Parathyroid adenoma (tissue), 2 donors: Measurements from ENCODE around the gene EPHA5.

Source experiments
- H2AFZ ChIP-seq: fragments of 300-600 bp; sonication (generic); one replicate; pipeline ENCODE4 v1.7.0; 2017; ENCODE audit warnings: antibody characterized with exemption, mild to moderate bottlenecking
- H3K27ac ChIP-seq: fragments of 300-600 bp; sonication (generic); one replicate; pipeline ENCODE4 v1.7.0; 2017
- H3K27me3 ChIP-seq: fragments of 300-600 bp; sonication (generic); one replicate; pipeline ENCODE4 v1.7.0; 2017; ENCODE audit warnings: low read length; ENCODE audit not compliant: control insufficient read depth, insufficient read depth
- H3K36me3 ChIP-seq: fragments of 300-600 bp; sonication (generic); one replicate; pipeline ENCODE4 v1.7.0; 2017; ENCODE audit warnings: low read length; ENCODE audit not compliant: control insufficient read depth, insufficient read depth
- H3K4me1 ChIP-seq: fragments of 300-600 bp; sonication (generic); one replicate; pipeline ENCODE4 v1.7.0; 2017; ENCODE audit warnings: control low read depth
- H3K4me2 ChIP-seq: fragments of 300-600 bp; sonication (generic); one replicate; pipeline ENCODE4 v1.7.0; 2017; ENCODE audit warnings: low read length
- H3K4me3 ChIP-seq: fragments of 300-600 bp; sonication (generic); one replicate; pipeline ENCODE4 v1.7.0; 2017; ENCODE audit warnings: low read depth, low read length
- H3K79me2 ChIP-seq: fragments of 300-600 bp; sonication (generic); one replicate; pipeline ENCODE4 v1.7.0; 2017; ENCODE audit warnings: control low read depth
- H3K9ac ChIP-seq: fragments of 300-600 bp; sonication (generic); one replicate; pipeline ENCODE4 v1.7.0; 2017; ENCODE audit warnings: mild to moderate bottlenecking
- H3K9me3 ChIP-seq: fragments of 300-600 bp; sonication (generic); one replicate; pipeline ENCODE4 v1.7.0; 2017; ENCODE audit warnings: low read length; ENCODE audit not compliant: control insufficient read depth
- CTCF ChIP-seq: fragments of 300-600 bp; sonication (generic); IDR thresholded peaks from one replicate; pipeline ENCODE4 v1.7.0; 2017; ENCODE audit warnings: antibody characterized with exemption, mild to moderate bottlenecking
- donor health status: primary hyperparathyroidism.

The EPHA5 gene

GRCh38 chr4:65407483-65407882 lies 262.8 kb downstream of the EPHA5 start:
- H3K9me3 ChIP-seq, result no peaks in the 10 kb centered on the region
- TF ChIP-seq CTCF, result no peak
- H3K9ac ChIP-seq, result no peak overlapping the region

DNA sequence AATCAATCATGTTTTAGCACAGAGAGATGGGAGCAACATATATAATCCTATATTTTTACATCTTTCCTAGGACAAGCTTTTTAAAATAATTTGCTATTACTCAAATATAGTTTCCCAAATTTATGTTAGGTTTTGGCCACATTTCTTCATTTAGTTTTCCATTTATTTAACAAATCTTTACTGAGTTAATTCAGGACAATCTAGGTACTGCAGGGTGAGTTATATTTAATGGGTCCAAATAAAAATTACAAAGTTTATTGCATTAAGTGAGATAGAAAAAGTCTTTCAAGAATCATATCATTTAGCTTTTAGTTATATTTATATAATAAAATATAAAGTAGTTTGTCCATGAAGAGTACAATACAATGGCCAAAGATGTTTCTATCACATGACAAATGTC lies 269.2 kb downstream of the EPHA5 start:
- no peak for TF ChIP-seq CTCF
- no peak overlapping the region for H3K4me3 ChIP-seq
- H2AFZ ChIP-seq, result no peak overlapping the region
- no peaks in the 10 kb centered on the region for H3K79me2 ChIP-seq
- H3K4me1 ChIP-seq, result no peaks in the 10 kb centered on the region
- no peak overlapping the region for H3K4me2 ChIP-seq
- H3K27ac ChIP-seq, result no peak overlapping the region
- no peaks in the 10 kb centered on the region for H3K9me3 ChIP-seq
- no peaks in the 10 kb centered on the region for H3K36me3 ChIP-seq
- H3K9ac ChIP-seq, result no peak overlapping the region
- H3K27me3 ChIP-seq, result no peaks in the 10 kb centered on the region

More at GRCh38 chr4:65407483-65407882, 262.8 kb downstream of the EPHA5 start:
- Histone ChIP-seq H2AFZ (no peak overlapping the region), H3K27ac (no peak overlapping the region), H3K4me1 (no peaks in the 10 kb centered on the region), H3K79me2 (no peaks in the 10 kb centered on the region), H3K27me3 (no peaks in the 10 kb centered on the region), H3K4me2 (no peak overlapping the region), H3K36me3 (no peaks in the 10 kb centered on the region), H3K4me3 (no peak overlapping the region)

DNA sequence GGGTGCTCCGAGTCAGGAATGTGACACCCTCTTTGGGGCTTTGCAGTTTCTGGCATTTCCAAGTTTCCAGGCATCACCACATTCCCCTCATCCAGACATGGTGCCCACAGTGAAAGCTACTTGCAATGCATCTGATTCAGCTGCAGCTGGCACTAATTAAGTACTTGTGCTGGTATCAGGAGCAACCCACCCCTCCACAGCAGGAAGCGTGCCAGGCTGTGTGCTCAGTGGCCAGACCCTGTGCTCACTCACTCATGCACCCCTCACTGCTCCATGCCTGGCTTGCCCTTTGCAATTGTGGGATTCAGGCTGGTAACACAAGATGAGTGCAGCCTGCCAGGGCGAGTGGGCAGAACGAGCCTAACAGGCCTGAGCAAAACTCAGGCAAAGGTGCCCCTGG lies 271.2 kb downstream of the EPHA5 start:
- Histone ChIP-seq H3K4me2 (no peak overlapping the region), H3K27me3 (no peaks in the 10 kb centered on the region), H3K79me2 (no peaks in the 10 kb centered on the region), H3K27ac (no peak overlapping the region), H2AFZ (no peak overlapping the region), H3K4me3 (no peak overlapping the region), H3K36me3 (no peaks in the 10 kb centered on the region), H3K9me3 (no peaks in the 10 kb centered on the region), H3K4me1 (no peaks in the 10 kb centered on the region), H3K9ac (no peak overlapping the region)
- no peak for TF ChIP-seq CTCF

DNA sequence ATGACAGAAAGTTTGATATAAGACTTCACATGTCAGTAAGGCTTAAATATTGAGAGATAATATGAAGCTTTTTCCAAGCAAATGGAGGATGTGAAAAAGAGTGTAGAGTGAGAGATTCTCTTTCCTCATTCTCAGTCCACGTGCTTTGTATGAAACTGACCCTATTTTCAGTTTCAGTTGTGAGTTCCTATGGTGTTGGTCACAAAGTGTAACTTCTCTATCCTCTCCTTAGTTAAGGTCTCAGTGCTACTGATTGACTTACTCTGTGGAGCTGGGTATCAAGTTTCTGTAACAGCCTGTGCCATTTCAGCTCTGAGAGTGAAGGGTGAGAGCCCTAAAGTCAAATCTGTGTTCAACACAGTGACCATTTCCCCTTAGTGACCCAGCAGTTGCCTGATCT lies 277.2 kb downstream of the EPHA5 start:
- no peak overlapping the region for H3K27ac ChIP-seq
- no peaks in the 10 kb centered on the region for H3K79me2 ChIP-seq
- H3K9me3 ChIP-seq, result peaks cover 4% of the 10 kb centered on the region
- H3K36me3 ChIP-seq, result no peaks in the 10 kb centered on the region
- H3K27me3 ChIP-seq, result no peaks in the 10 kb centered on the region
- H3K4me2 ChIP-seq, result no peak overlapping the region
- H3K4me3 ChIP-seq, result no peak overlapping the region
- H3K9ac ChIP-seq, result no peak overlapping the region
- no peak overlapping the region for H2AFZ ChIP-seq
- H3K4me1 ChIP-seq, result no peaks in the 10 kb centered on the region
- no peak for TF ChIP-seq CTCF

DNA sequence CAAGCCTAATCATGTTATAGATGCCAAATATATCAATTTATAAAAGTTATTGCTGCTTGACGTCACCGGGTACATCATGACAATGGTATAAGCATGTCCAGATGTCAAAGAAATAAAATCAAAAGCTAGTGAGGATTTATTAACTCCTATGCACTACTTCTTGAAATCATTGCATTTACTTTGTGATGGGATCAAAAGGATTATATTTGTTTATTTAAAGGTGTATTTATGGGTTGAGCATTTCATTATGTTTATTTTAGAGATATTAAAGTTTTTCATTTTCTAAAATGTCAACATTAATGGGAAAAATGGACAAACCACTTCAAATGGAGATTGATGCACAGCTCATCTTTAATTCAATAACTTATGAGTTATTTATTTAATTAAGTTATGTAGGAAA lies 277.8 kb downstream of the EPHA5 start:
- peaks cover 4% of the 10 kb centered on the region for H3K9me3 ChIP-seq
- no peak for TF ChIP-seq CTCF

More for the DNA sequence above, 277.8 kb downstream of the EPHA5 start:
- H3K27me3 ChIP-seq, result no peaks in the 10 kb centered on the region
- H3K4me3 ChIP-seq, result no peak overlapping the region
- no peak overlapping the region for H3K9ac ChIP-seq
- H3K4me1 ChIP-seq, result no peaks in the 10 kb centered on the region
- H2AFZ ChIP-seq, result no peak overlapping the region
- no peak overlapping the region for H3K27ac ChIP-seq
- H3K36me3 ChIP-seq, result no peaks in the 10 kb centered on the region
- no peak overlapping the region for H3K4me2 ChIP-seq
- no peaks in the 10 kb centered on the region for H3K79me2 ChIP-seq
